ENCODE results near the gene DISC1. TPM values are rescaled to one million over a fixed set of nuclear protein-coding genes. Genes with fewer than 3 reads are reported as not detected.

DISC1 gene
- total and polyA plus RNA-seq, 5 donors = 2.3 to 7.4 (median 4.6) TPM

GRCh38 chr1:231860221-231861088 is 233.9 kb downstream of the DISC1 start:
- Histone ChIP-seq H3K27me3 (ENCODE audit: control insufficient read depth, insufficient read depth) (no peaks in the 10 kb centered on the region), H3K27ac (ENCODE audit: low read length) (no peak overlapping the region), H3K4me1 (ENCODE audit: control insufficient read depth, insufficient read depth, low read length) (peaks cover 2% of the 10 kb centered on the region), H3K9me3 (ENCODE audit: control insufficient read depth, low read length) (no peaks in the 10 kb centered on the region), H3K4me3 (ENCODE audit: low read length) (no peak overlapping the region)
- DNase-seq (no peak), ATAC-seq (no peak)
- intact Hi-C loops (cut with DNase I) = loop anchor here (10.0 kb wide), 7 partner anchors 64 to 764 kb away; no protein-coding TSS in a partner anchor
- 44% methylated on average over 5 of the region's 5 CpGs for WGBS

- intact Hi-C loops (cut with DNase I) = loop anchor here (10.0 kb wide), 7 partner anchors 63 to 763 kb away; no protein-coding TSS in a partner anchor
- no peak for DNase-seq
- 46% methylated on average over 7 of the region's 7 CpGs for WGBS
Measured at GRCh38 chr1:231861541-231862481, 235.2 kb downstream of the DISC1 start.

GRCh38 chr1:231862611-231863010 is 236.0 kb downstream of the DISC1 start:
- 51% methylated on average over 2 of the region's 2 CpGs for WGBS

More at GRCh38 chr1:231861541-231862481, 235.2 kb downstream of the DISC1 start:
- Histone ChIP-seq H3K9me3 (ENCODE audit: control insufficient read depth, low read length) (no peaks in the 10 kb centered on the region), H3K27me3 (ENCODE audit: control insufficient read depth, insufficient read depth) (no peaks in the 10 kb centered on the region), H3K27ac (ENCODE audit: low read length) (peak overlapping the region; percentile 79), H3K4me3 (ENCODE audit: low read length) (no peak overlapping the region), H3K4me1 (ENCODE audit: control insufficient read depth, insufficient read depth, low read length) (peaks cover 2% of the 10 kb centered on the region)
- ATAC-seq = peak; percentile 85 to 91

GRCh38 chr1:231865331-231865730 is 238.7 kb downstream of the DISC1 start:
- Histone ChIP-seq H3K27ac (ENCODE audit: low read length) (no peak overlapping the region), H3K4me1 (ENCODE audit: control insufficient read depth, insufficient read depth, low read length) (peaks cover 7% of the 10 kb centered on the region), H3K4me3 (ENCODE audit: low read length) (no peak overlapping the region), H3K27me3 (ENCODE audit: control insufficient read depth, insufficient read depth) (no peaks in the 10 kb centered on the region), H3K9me3 (ENCODE audit: control insufficient read depth, low read length) (no peaks in the 10 kb centered on the region)
- intact Hi-C loops (cut with DNase I) = loop anchor here (10.0 kb wide), 7 partner anchors 59 to 759 kb away; no protein-coding TSS in a partner anchor
- DNase-seq (no peak), ATAC-seq (no peak)
- WGBS = 63% methylated on average over 3 of the region's 3 CpGs

More at GRCh38 chr1:231862611-231863010, 236.0 kb downstream of the DISC1 start:
- Histone ChIP-seq H3K27ac (ENCODE audit: low read length) (no peak overlapping the region), H3K9me3 (ENCODE audit: control insufficient read depth, low read length) (no peaks in the 10 kb centered on the region), H3K4me1 (ENCODE audit: control insufficient read depth, insufficient read depth, low read length) (peaks cover 2% of the 10 kb centered on the region), H3K4me3 (ENCODE audit: low read length) (no peak overlapping the region), H3K27me3 (ENCODE audit: control insufficient read depth, insufficient read depth) (no peaks in the 10 kb centered on the region)
- intact Hi-C loops (cut with DNase I) = loop anchor here (10.0 kb wide), 7 partner anchors 62 to 762 kb away; no protein-coding TSS in a partner anchor
- DNase-seq (peak; percentile 37 to 81 (median 73)), ATAC-seq (peak; percentile 25 to 36)

GRCh38 chr1:231866392-231867331 is 240.1 kb downstream of the DISC1 start:
- 33% methylated on average over 18 of the region's 18 CpGs for WGBS
- peak; percentile 50 to 73 (median 72) for DNase-seq

GRCh38 chr1:231867607-231868006 is 241.0 kb downstream of the DISC1 start:
- DNase-seq (no peak), ATAC-seq (peak; percentile 27 to 37)
- no peak overlapping the region for H3K27ac ChIP-seq (ENCODE audit: low read length)
- WGBS = 37% methylated on average over 2 of the region's 2 CpGs
- intact Hi-C loops (cut with DNase I) = loop anchor here (10.0 kb wide), 7 partner anchors 57 to 757 kb away; no protein-coding TSS in a partner anchor
- H3K9me3 ChIP-seq (ENCODE audit: control insufficient read depth, low read length) = no peaks in the 10 kb centered on the region
- H3K4me3 ChIP-seq (ENCODE audit: low read length) = no peak overlapping the region
- H3K27me3 ChIP-seq (ENCODE audit: control insufficient read depth, insufficient read depth) = no peaks in the 10 kb centered on the region
- peaks cover 7% of the 10 kb centered on the region for H3K4me1 ChIP-seq (ENCODE audit: control insufficient read depth, insufficient read depth, low read length)

More at GRCh38 chr1:231866392-231867331, 240.1 kb downstream of the DISC1 start:
- H3K4me1 ChIP-seq (ENCODE audit: control insufficient read depth, insufficient read depth, low read length) = peaks cover 7% of the 10 kb centered on the region
- no peak overlapping the region for H3K4me3 ChIP-seq (ENCODE audit: low read length)
- intact Hi-C loops (cut with DNase I) = loop anchor here (10.0 kb wide), 7 partner anchors 58 to 758 kb away; no protein-coding TSS in a partner anchor
- no peak overlapping the region for H3K27ac ChIP-seq (ENCODE audit: low read length)
- H3K9me3 ChIP-seq (ENCODE audit: control insufficient read depth, low read length) = no peaks in the 10 kb centered on the region
- no peaks in the 10 kb centered on the region for H3K27me3 ChIP-seq (ENCODE audit: control insufficient read depth, insufficient read depth)
- ATAC-seq = peak; percentile 32 to 54

GRCh38 chr1:231869364-231869763 is 242.8 kb downstream of the DISC1 start:
- Histone ChIP-seq H3K9me3 (ENCODE audit: control insufficient read depth, low read length) (no peaks in the 10 kb centered on the region), H3K27me3 (ENCODE audit: control insufficient read depth, insufficient read depth) (no peaks in the 10 kb centered on the region), H3K4me1 (ENCODE audit: control insufficient read depth, insufficient read depth, low read length) (peaks cover 7% of the 10 kb centered on the region), H3K4me3 (ENCODE audit: low read length) (no peak overlapping the region), H3K27ac (ENCODE audit: low read length) (no peak overlapping the region)
- DNase-seq = no peak
- intact Hi-C loops (cut with DNase I) = loop anchor here (10.0 kb wide), 7 partner anchors 55 to 755 kb away; no protein-coding TSS in a partner anchor
- 78% methylated on average over 2 of the region's 2 CpGs for whole genome bisulfite sequencing
- ATAC-seq = peak; percentile 39 to 48

GRCh38 chr1:231871471-231871870 is 244.9 kb downstream of the DISC1 start:
- H3K27me3 ChIP-seq (ENCODE audit: control insufficient read depth, insufficient read depth) = no peaks in the 10 kb centered on the region
- no peak overlapping the region for H3K4me3 ChIP-seq (ENCODE audit: low read length)
- intact Hi-C loops (cut with DNase I) = no loop called here
- no peak for DNase-seq
- peaks cover 6% of the 10 kb centered on the region for H3K4me1 ChIP-seq (ENCODE audit: control insufficient read depth, insufficient read depth, low read length)
- 96% methylated on average over 6 of the region's 6 CpGs for WGBS
- H3K9me3 ChIP-seq (ENCODE audit: control insufficient read depth, low read length) = no peaks in the 10 kb centered on the region
- H3K27ac ChIP-seq (ENCODE audit: low read length) = no peak overlapping the region
- ATAC-seq = no peak

- H3K9me3 ChIP-seq (ENCODE audit: control insufficient read depth, low read length) = no peaks in the 10 kb centered on the region
- ATAC-seq = no peak
- no peaks in the 10 kb centered on the region for H3K27me3 ChIP-seq (ENCODE audit: control insufficient read depth, insufficient read depth)
- no peak overlapping the region for H3K27ac ChIP-seq (ENCODE audit: low read length)
- intact Hi-C loops (cut with DNase I) = no loop called here
- no peak for DNase-seq
- WGBS = 72% methylated on average over 5 of the region's 5 CpGs
- H3K4me3 ChIP-seq (ENCODE audit: low read length) = no peak overlapping the region
- H3K4me1 ChIP-seq (ENCODE audit: control insufficient read depth, insufficient read depth, low read length) = peaks cover 6% of the 10 kb centered on the region
Measured at GRCh38 chr1:231871878-231872277, 245.3 kb downstream of the DISC1 start.

Measured in right cardiac atrium (tissue), 5 donors.